GM13976 (cell line): ENCODE results near the gene HOPX.

Source experiments
- DNase-seq: peaks from one replicate; pipeline ENCODE4 v3.0.0; 2012; ENCODE audit warnings: low spot score
- CTCF ChIP-seq: IDR thresholded peaks from 2 replicates; pipeline ENCODE4 v1.5.1; 2012; ENCODE audit warnings: borderline replicate concordance, mild to moderate bottlenecking; ENCODE audit not compliant: insufficient read depth; ENCODE audit errors: extremely low read depth, missing control alignments, control extremely low read depth
- in situ Hi-C: fragments of 300-500 bp; cut with MboI; formaldehyde crosslinking; loops from one replicate; pipeline ENCODE4 v1.12.0; 2022; ENCODE audit warnings: low sequenced_read_pairs, mixed read lengths, inconsistent platforms; ENCODE audit not compliant: unreplicated experiment

The HOPX gene

GRCh38 chr4:56708146-56708545 is 27.1 kb upstream of the HOPX start:
- in situ Hi-C loops = no loop called here
- no peak for TF ChIP-seq CTCF
- no peak for DNase-seq

- no peak for TF ChIP-seq CTCF
- in situ Hi-C loops = no loop called here
- DNase-seq = no peak
Observed at GRCh38 chr4:56705966-56706365, 24.9 kb upstream of the HOPX start.

GRCh38 chr4:56705334-56705733 is 24.2 kb upstream of the HOPX start:
- no peak for DNase-seq
- TF ChIP-seq CTCF = no peak
- in situ Hi-C loops = no loop called here

GRCh38 chr4:56704089-56704871 is 23.2 kb upstream of the HOPX start:
- DNase-seq = no peak
- in situ Hi-C loops = no loop called here
- no peak for TF ChIP-seq CTCF

- in situ Hi-C loops = no loop called here
- no peak for TF ChIP-seq CTCF
- DNase-seq = no peak
Observed at GRCh38 chr4:56703378-56703777, 22.3 kb upstream of the HOPX start.

- DNase-seq = no peak
- no peak for TF ChIP-seq CTCF
- in situ Hi-C loops = no loop called here
Observed at GRCh38 chr4:56701644-56702043, 20.5 kb upstream of the HOPX start.
